Dermis blood vessel endothelial cell (primary cell): ENCODE results near the gene SLC11A1. TPM values are rescaled to one million over a fixed set of nuclear protein-coding genes. Genes with fewer than 3 reads are reported as not detected.
A peak's percentile ranks its signal among the peaks of the same experiment; 100 is the strongest.

Experiments used
- DNase-seq: peaks from one replicate; pipeline ENCODE4 v3.0.0; 2010
- total RNA-seq: library from RNA; depleted of rRNA; stranded (reverse); fragments of >200 nt; gene quantifications from 2 replicates; pipeline ENCODE4 v1.2.3, GENCODE V29; 2014

SLC11A1 gene
- total RNA-seq, 1 donor from 2014 or later, result under 0.01 TPM

DNA sequence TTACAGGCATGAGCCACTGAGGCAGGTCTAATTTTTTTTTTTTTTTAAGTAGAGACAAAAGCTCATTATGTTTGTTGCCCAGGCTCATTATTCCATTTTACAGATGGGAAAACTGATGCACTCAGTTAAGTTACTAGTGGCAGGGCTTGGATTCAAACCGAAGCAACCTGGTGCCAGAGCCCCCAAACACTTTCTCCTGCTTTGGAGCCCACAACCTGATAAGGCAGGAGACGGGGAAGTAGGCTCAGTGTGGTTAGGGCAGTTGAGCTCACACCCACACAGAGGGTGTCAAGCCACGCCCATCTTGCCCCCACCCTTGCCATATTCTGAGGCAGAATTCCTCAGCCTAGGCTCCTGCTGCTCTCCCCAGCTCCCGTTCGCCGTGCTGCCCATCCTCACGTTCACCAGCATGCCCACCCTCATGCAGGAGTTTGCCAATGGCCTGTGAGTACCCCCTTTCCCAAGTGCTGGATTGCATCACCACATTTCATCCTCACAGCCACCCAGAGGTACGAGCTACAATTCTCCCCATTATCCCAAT, 11.7 kb downstream of the SLC11A1 start:
- no peak for DNase-seq

DNA sequence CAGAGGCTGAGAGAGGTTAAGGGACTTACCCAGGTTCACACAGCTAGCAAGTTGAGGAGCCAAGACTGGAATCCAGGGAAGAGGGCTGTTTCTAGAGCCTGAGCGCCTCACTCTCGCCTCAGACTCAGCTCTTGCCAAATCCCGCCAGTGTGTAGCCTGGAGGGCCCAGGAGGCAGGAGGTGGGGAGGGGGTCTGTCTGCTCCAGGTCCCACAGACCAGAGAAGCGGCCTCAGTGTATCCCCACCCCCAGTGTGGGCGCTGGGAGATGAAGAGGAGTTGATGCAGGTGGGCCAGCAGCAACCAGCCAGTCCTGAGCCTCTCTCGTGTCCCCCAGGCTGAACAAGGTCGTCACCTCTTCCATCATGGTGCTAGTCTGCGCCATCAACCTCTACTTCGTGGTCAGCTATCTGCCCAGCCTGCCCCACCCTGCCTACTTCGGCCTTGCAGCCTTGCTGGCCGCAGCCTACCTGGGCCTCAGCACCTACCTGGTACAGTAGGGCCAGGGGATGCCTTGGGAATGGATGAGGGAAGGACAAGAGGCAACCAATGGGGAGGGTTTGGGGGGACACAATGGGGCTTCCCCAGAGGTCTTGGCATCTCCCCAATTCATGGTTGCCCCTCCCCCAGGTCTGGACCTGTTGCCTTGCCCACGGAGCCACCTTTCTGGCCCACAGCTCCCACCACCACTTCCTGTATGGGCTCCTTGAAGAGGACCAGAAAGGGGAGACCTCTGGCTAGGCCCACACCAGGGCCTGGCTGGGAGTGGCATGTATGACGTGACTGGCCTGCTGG, 12.4 kb downstream of the SLC11A1 start:
- DNase-seq, result no peak

DNA sequence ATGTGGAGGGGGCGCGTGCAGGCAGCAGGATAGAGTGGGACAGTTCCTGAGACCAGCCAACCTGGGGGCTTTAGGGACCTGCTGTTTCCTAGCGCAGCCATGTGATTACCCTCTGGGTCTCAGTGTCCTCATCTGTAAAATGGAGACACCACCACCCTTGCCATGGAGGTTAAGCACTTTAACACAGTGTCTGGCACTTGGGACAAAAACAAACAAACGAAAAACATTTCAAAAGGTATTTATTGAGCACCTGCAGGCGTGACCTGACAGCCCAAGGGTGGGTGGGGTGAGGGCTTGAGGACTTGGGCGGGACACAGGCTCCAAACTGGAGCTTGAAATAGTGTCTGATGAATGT, 13.0 kb downstream of the SLC11A1 start:
- DNase-seq, result no peak

- DNase-seq, result no peak
Observed at GRCh38 chr2:218395456-218395825, 13.4 kb downstream of the SLC11A1 start.

DNA sequence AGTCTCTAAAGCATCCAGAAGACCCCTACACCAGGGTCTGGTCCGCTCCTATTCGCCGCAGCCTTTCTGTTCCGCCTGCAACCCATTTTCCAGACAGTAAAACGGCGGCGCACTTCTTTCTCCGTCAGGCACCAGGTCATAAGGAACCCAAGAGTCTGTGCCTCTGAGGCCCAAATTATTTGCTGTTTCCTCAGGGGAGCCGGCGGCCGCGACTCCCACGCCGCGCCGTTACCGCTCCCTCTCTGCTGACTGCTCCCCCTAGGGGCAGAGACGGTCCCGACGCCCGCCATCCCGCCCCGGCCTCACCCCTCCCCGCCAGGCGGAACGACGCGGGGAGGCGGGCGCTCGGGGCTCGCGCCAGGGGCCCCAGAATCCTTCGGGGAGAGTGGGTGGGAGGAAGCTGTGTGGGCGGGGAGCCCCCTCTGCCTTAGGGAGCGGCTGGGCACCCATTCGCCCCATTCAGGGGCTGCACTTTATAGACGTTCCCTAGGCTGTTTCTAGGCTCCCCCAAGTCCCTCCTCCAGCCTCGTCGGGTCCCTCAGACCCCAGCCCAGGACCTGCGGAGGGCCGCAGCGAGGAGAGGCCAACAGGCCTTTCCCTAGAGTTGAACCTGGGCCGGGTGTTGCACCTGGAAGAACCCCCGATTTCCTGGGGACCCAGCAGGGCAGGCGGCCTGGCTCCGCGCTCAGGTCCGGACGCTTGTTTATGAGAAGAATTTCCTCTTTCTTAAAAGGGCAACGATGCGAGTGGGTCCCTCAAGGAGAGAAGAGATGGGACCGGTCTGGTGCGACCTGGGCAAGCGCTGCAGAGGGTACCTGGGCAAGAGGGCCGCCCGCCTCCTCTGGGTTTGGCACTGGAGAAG, 14.0 kb downstream of the SLC11A1 start:
- peak; percentile 97 for DNase-seq

DNA sequence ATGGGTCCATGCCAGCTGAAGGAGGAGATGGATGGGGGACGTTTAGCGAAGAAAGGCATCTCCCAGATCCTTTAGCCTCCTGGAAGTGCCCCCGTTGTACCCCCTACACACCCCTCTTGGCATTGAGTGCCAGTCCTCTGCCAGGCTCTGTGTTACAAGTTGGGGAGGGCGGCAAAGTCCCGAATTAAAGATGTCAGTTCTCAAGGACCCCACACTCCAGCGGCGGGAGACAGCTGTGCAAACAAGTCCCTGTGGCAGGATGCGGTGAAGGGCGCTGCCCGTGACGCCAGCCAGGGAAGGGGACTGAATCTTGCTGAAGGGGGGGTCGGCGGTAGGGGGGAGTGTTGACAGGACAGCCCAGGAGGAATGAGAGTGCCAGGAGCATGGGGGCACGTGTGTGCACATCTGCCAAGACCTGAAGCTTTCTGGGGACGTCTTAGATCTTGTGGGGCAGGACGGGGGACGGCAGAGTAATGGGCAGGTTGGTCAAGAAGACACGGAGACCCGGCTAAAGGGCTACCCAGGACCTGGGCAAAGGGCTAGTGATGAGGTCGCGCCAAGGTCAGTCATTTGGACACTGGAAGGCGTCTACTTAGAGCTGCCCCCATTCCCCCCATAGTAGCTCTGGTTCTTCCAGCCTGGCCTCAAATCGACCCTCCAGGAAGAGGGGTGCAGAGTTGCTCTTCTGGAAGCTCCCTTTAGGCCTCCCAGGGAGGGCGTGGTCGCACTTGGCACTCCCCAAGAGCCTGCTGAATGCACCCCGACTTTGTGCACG, 14.8 kb downstream of the SLC11A1 start:
- DNase-seq, result peak; percentile 62

DNA sequence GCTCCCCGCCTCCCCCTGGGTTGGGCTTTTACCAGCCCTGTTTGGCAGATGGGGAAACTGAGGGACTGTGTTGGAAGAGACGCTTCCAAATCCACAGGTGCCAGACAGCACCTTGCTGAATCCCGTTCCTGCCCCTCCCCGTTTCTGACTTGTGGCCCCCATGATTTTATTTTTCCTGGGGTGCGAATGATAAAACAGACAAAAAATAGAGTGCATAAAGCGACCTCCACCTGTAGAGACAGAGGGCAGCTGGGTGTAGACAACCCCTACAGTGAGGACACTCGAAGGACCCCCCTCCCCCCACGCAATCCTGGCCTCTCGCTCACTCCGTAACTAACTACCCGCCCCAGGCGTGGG, 15.4 kb downstream of the SLC11A1 start:
- DNase-seq, result no peak

- peak; percentile 77 for DNase-seq
Observed at GRCh38 chr2:218397820-218398436, 15.9 kb downstream of the SLC11A1 start.

- peak; percentile 74 for DNase-seq
Observed at GRCh38 chr2:218398437-218399390, 16.6 kb downstream of the SLC11A1 start.

- peak; percentile 99 for DNase-seq
Observed at GRCh38 chr2:218399391-218400166, 17.5 kb downstream of the SLC11A1 start, which contains the start of gene CTDSP1. Gene CTDSP1 (plus strand): TSS chr2:218399868. CDS start chr2:218400091, 223 bp downstream.

GRCh38 chr2:218400167-218400929, 18.3 kb downstream of the SLC11A1 start:
- peak; percentile 45 for DNase-seq

DNA sequence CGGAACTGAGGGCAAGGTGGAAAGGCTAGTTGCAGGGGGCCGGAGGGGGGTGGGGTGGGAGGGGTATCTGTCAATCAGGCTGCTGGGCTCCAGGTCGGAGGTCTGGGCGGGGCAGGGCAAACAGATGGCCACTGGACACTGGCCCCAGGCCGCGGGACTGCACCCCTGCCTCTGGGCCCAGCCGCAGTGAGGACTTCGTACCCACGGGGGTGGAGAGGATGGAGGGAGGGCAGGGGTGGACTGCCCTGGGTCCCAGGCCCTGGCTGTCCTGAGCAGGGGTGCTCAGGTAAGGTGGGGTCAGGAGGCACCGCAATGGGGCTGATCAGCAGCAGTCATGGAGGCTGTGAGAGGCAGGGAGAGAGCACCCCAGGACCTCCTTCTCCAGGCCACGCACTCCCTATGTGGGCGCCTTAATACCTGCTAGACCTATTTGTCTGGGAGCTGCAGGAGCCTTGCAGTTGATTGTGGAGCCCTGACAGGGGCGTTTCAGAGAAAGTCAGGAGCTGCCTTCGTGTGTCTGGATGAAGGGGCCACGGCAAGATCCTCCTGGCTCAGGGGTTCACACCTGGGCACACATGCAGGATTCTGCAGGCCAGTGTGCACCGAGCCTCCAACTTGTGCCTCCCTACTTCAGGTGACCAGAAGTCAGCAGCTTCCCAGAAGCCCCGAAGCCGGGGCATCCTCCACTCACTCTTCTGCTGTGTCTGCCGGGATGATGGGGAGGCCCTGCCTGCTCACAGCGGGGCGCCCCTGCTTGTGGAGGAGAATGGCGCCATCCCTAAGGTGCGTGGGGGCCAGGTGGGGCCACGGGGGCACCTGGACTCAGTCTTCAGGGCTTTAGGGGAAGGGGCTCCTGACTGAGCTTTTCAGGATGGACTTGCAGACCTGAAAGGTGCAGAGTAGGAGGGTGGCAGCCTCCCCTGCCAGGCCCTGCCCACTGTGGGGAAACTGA, 19.1 kb downstream of the SLC11A1 start:
- DNase-seq, result peak; percentile 13

- no peak for DNase-seq
Observed at GRCh38 chr2:218401890-218402289, 19.8 kb downstream of the SLC11A1 start.

- no peak for DNase-seq
Observed at GRCh38 chr2:218402491-218402901, 20.4 kb downstream of the SLC11A1 start.

- DNase-seq, result no peak
Observed at GRCh38 chr2:218402911-218403411, 20.9 kb downstream of the SLC11A1 start.

DNA sequence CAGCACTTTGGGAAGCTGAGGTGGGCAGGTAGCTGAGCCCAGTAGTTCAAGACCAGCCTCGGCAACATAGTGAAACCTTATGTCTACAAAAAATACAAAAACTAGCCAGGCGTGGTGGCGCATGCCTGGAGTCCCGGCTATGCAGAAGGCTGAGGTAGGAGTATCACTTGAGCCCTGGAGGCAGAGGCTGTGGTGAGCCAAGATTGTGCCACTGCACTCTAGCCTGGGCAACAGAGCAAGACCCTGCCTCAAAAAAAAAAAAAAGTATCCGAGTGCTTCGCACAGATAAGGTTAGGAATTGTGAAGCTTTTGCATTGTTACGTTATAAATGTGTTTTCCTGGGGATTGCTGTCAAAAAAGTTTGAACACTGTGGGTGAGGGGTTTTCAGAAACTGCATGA, 21.7 kb downstream of the SLC11A1 start:
- DNase-seq, result no peak

GRCh38 chr2:218404351-218405085, 22.4 kb downstream of the SLC11A1 start:
- no peak for DNase-seq
